OCI-LY3 (cell line): ENCODE results near the gene MS4A10.

Experiments used
- H2AFZ ChIP-seq: fragments of 200-600, 300-600 bp; shearing (Covaris generic); 2 replicates; pipeline ENCODE4 v1.6.0; 2014; ENCODE audit warnings: antibody characterized with exemption, low read depth, low read length
- H3K27ac ChIP-seq: fragments of 200-600, 300-600 bp; sonication (generic); 2 replicates; pipeline ENCODE4 v1.5.1; 2014; ENCODE audit warnings: mild to moderate bottlenecking, low read length, moderate library complexity, mixed read lengths
- H3K27me3 ChIP-seq: fragments of 200-600, 300-600 bp; sonication (generic); 2 replicates; pipeline ENCODE4 v1.6.1; 2014; ENCODE audit warnings: low read depth, low read length, mixed read lengths
- H3K36me3 ChIP-seq: fragments of 200-600, 300-600 bp; sonication (generic); replicated peaks from 2 replicates; pipeline ENCODE3; 2014; ENCODE audit warnings: low read depth, low read length, mixed read lengths
- H3K4me1 ChIP-seq: fragments of 300-600, 200-600 bp; sonication (generic); 2 replicates; pipeline ENCODE4 v1.6.1; 2014; ENCODE audit warnings: low read length, mixed read lengths
- H3K4me2 ChIP-seq: fragments of 200-600, 300-600 bp; sonication (generic); 2 replicates; pipeline ENCODE4 v1.6.1; 2014; ENCODE audit warnings: low read length, mixed read lengths
- H3K4me3 ChIP-seq: fragments of 300-600, 200-600 bp; sonication (generic); 2 replicates; pipeline ENCODE4 v1.5.1; 2014; ENCODE audit warnings: antibody characterized with exemption, mild to moderate bottlenecking, low read length, moderate library complexity
- H3K79me2 ChIP-seq: fragments of 300-600, 200-600 bp; shearing (Covaris generic); 2 replicates; pipeline ENCODE4 v1.6.1; 2014; ENCODE audit warnings: mild to moderate bottlenecking, low read length, mixed read lengths
- H3K9ac ChIP-seq: fragments of 300-600, 200-600 bp; shearing (Covaris generic); 2 replicates; pipeline ENCODE4 v1.6.0; 2014; ENCODE audit warnings: mild to moderate bottlenecking, low read length, moderate library complexity
- H3K9me3 ChIP-seq: fragments of 200-600, 300-600 bp; shearing (Covaris generic); 2 replicates; pipeline ENCODE4 v1.6.1; 2014; ENCODE audit warnings: low read length, mixed read lengths; ENCODE audit not compliant: insufficient read depth
- H4K20me1 ChIP-seq: fragments of 200-600, 300-600 bp; sonication (generic); 2 replicates; pipeline ENCODE4 v1.6.1; 2016; ENCODE audit warnings: low read length, mixed read lengths; ENCODE audit not compliant: insufficient read depth
- EZH2phosphoT487 ChIP-seq: fragments of 200-600 bp; shearing (Covaris generic); IDR thresholded peaks from 2 replicates; pipeline ENCODE4 v1.6.1; 2018; ENCODE audit warnings: antibody characterized with exemption, mixed run types, low read depth
- TF ChIP-seq, protein P1 (sequence below): fragments of 200-600, 300-600 bp; sonication (generic); IDR thresholded peaks from 2 replicates; pipeline ENCODE4 v1.5.1; 2014; ENCODE audit warnings: antibody characterized with exemption, low read length, low read depth

MS4A10 gene

GRCh38 chr11:60809249-60809648 is 24.1 kb downstream of the MS4A10 start:
- Histone ChIP-seq H2AFZ (no peak overlapping the region), H3K27me3 (no peaks in the 10 kb centered on the region), H3K27ac (no peak overlapping the region), H3K79me2 (no peaks in the 10 kb centered on the region), H3K9me3 (peaks cover 5% of the 10 kb centered on the region; the same call in 1 of the 2 replicates), H4K20me1 (no peaks in the 10 kb centered on the region), H3K4me1 (no peaks in the 10 kb centered on the region; the same call in 1 of the 2 replicates), H3K4me2 (no peak overlapping the region), H3K4me3 (no peak overlapping the region), H3K36me3 (no peaks in the 10 kb centered on the region), H3K9ac (no peak overlapping the region)
- TF ChIP-seq EZH2phosphoT487 = no peak
- TF ChIP-seq, protein P1, sequence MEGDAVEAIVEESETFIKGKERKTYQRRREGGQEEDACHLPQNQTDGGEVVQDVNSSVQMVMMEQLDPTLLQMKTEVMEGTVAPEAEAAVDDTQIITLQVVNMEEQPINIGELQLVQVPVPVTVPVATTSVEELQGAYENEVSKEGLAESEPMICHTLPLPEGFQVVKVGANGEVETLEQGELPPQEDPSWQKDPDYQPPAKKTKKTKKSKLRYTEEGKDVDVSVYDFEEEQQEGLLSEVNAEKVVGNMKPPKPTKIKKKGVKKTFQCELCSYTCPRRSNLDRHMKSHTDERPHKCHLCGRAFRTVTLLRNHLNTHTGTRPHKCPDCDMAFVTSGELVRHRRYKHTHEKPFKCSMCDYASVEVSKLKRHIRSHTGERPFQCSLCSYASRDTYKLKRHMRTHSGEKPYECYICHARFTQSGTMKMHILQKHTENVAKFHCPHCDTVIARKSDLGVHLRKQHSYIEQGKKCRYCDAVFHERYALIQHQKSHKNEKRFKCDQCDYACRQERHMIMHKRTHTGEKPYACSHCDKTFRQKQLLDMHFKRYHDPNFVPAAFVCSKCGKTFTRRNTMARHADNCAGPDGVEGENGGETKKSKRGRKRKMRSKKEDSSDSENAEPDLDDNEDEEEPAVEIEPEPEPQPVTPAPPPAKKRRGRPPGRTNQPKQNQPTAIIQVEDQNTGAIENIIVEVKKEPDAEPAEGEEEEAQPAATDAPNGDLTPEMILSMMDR = no peak

DNA sequence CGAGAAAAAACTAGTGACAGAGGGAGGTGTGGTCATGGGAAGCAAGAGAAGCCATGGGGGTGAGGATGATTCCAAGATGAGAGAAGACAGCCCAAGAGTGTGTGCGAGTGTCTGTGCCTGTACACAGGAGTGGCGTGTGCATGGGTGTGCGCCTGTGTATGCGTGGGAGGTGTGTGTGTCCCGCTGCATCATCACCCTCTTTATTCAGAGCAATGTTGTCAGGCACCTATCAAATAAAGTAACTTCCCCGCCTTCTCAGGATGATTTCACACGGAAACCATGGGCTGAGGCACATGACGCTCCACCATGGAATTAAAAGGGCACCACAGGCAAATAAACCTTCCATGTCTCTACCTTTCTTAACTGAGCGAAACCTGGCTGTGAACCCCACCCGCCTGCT is 24.6 kb downstream of the MS4A10 start:
- H3K27me3 ChIP-seq = no peaks in the 10 kb centered on the region
- no peak for TF ChIP-seq EZH2phosphoT487
- TF ChIP-seq, protein P1 = no peak
- H3K27ac ChIP-seq = no peak overlapping the region
- H3K4me3 ChIP-seq = no peak overlapping the region
- no peaks in the 10 kb centered on the region; the same call in 1 of the 2 replicates for H3K4me1 ChIP-seq
- H2AFZ ChIP-seq = no peak overlapping the region
- no peaks in the 10 kb centered on the region for H3K79me2 ChIP-seq
- no peak overlapping the region for H3K9ac ChIP-seq
- H3K36me3 ChIP-seq = no peaks in the 10 kb centered on the region
- H4K20me1 ChIP-seq = no peaks in the 10 kb centered on the region
- H3K9me3 ChIP-seq = peaks cover 5% of the 10 kb centered on the region; the same call in 1 of the 2 replicates
- no peak overlapping the region for H3K4me2 ChIP-seq

- TF ChIP-seq EZH2phosphoT487 = no peak
- TF ChIP-seq, protein P1 = no peak
- H3K9me3 ChIP-seq = peaks cover 5% of the 10 kb centered on the region; the same call in 1 of the 2 replicates
- H3K79me2 ChIP-seq = no peaks in the 10 kb centered on the region
- H3K27ac ChIP-seq = no peak overlapping the region
- no peaks in the 10 kb centered on the region; the same call in 1 of the 2 replicates for H3K4me1 ChIP-seq
- H2AFZ ChIP-seq = no peak overlapping the region
- no peaks in the 10 kb centered on the region for H4K20me1 ChIP-seq
- no peaks in the 10 kb centered on the region for H3K36me3 ChIP-seq
- no peaks in the 10 kb centered on the region for H3K27me3 ChIP-seq
- no peak overlapping the region for H3K9ac ChIP-seq
- no peak overlapping the region for H3K4me2 ChIP-seq
- H3K4me3 ChIP-seq = no peak overlapping the region
Observed at GRCh38 chr11:60810151-60810550, 25.0 kb downstream of the MS4A10 start.

- Histone ChIP-seq H3K4me1 (no peaks in the 10 kb centered on the region; the same call in 1 of the 2 replicates), H3K9ac (no peak overlapping the region)
Observed at GRCh38 chr11:60810569-60810968, 25.4 kb downstream of the MS4A10 start.

More at GRCh38 chr11:60810569-60810968, 25.4 kb downstream of the MS4A10 start:
- H3K27me3 ChIP-seq = no peaks in the 10 kb centered on the region
- no peaks in the 10 kb centered on the region for H3K36me3 ChIP-seq
- H4K20me1 ChIP-seq = no peaks in the 10 kb centered on the region
- H3K9me3 ChIP-seq = peaks cover 5% of the 10 kb centered on the region; the same call in 1 of the 2 replicates
- H3K4me2 ChIP-seq = no peak overlapping the region
- H3K4me3 ChIP-seq = no peak overlapping the region
- H3K79me2 ChIP-seq = no peaks in the 10 kb centered on the region
- no peak overlapping the region for H3K27ac ChIP-seq
- H2AFZ ChIP-seq = no peak overlapping the region
- TF ChIP-seq EZH2phosphoT487 = no peak
- TF ChIP-seq, protein P1 = no peak
